Ascending aorta (tissue), 2 donors: ENCODE results near the gene ESPN. TPM values are rescaled to one million over a fixed set of nuclear protein-coding genes. Genes with fewer than 3 reads are reported as not detected.

Experiments
- DNase-seq, 2 donors: peaks; one replicate each; pipeline ENCODE4 v3.0.0-alpha.2; 2019; ENCODE audit warnings: low spot score in 2 of 2
- H3K27ac ChIP-seq, 2 donors: fragments of 200-600 bp; sonication (generic); one replicate each; pipeline ENCODE4 v1.5.1; 2016 to 2017; ENCODE audit warnings: mild to moderate bottlenecking in 1 of 2
- H3K27me3 ChIP-seq: fragments of 200-600 bp; sonication (generic); one replicate; pipeline ENCODE4 v1.5.1; 2017
- H3K36me3 ChIP-seq, 2 donors: fragments of 200-600 bp; sonication (generic); one replicate each; pipeline ENCODE4 v1.5.1; 2016
- H3K4me1 ChIP-seq, 2 donors: fragments of 200-600 bp; sonication (generic); one replicate each; pipeline ENCODE4 v1.5.1; 2016 to 2017; ENCODE audit warnings: mild to moderate bottlenecking in 1 of 2
- H3K4me3 ChIP-seq, 2 donors: fragments of 200-600 bp; sonication (generic); one replicate each; pipeline ENCODE4 v1.5.1; 2016 to 2017; ENCODE audit warnings: mild to moderate bottlenecking in 1 of 2
- H3K9me3 ChIP-seq, 2 donors: fragments of 200-600 bp; sonication (generic); one replicate each; pipeline ENCODE4 v1.5.1; 2016
- CTCF ChIP-seq, 3 experiments: fragments of 200-600 bp in 2 of 3; fragments of 450-650 bp in 1 of 3; sonication (generic) in 2 of 3; IDR thresholded peaks; one replicate each; pipeline ENCODE4 v1.5.1; 2016 to 2019; ENCODE audit warnings: antibody characterized with exemption in 3 of 3, mild to moderate bottlenecking in 1 of 3, moderate library complexity in 1 of 3
- intact Hi-C: fragments of 100-400 bp; cut with DNase I; formaldehyde crosslinking; loops from one replicate; pipeline ENCODE4 v1.15.1; 2023
- total RNA-seq: library from RNA; depleted of rRNA; stranded (reverse); fragments of >200 nt; gene quantifications from one replicate; pipeline ENCODE4 v1.1.0, GENCODE V29; 2016

The ESPN gene
- total RNA-seq, 1 donor from 2014 or later: 2.2 TPM

GRCh38 chr1:6488602-6489382, 64.2 kb downstream of the ESPN start:
- no peaks in the 10 kb centered on the region for H3K9me3 ChIP-seq
- H3K4me3 ChIP-seq: no peak overlapping the region
- H3K27me3 ChIP-seq: no peaks in the 10 kb centered on the region
- H3K4me1 ChIP-seq: peaks cover 5 to 25% of the 10 kb centered on the region in 2 donors
- intact Hi-C loops: no loop called here
- DNase-seq: no peak
- H3K27ac ChIP-seq: no peak overlapping the region
- no peak for TF ChIP-seq CTCF (IDR thresholded peaks at IDR 0.05)
- H3K36me3 ChIP-seq: no peaks in the 10 kb centered on the region

- H3K27ac ChIP-seq: no peak overlapping the region
- TF ChIP-seq CTCF (IDR thresholded peaks at IDR 0.05): no peak
- H3K4me1 ChIP-seq: peaks cover 5 to 25% of the 10 kb centered on the region in 2 donors
- no peak for DNase-seq
- no peaks in the 10 kb centered on the region for H3K27me3 ChIP-seq
- H3K9me3 ChIP-seq: no peaks in the 10 kb centered on the region
- H3K4me3 ChIP-seq: no peak overlapping the region
- no peaks in the 10 kb centered on the region for H3K36me3 ChIP-seq
- intact Hi-C loops: no loop called here
These were observed 64.8 kb downstream of the ESPN start for GRCh38 chr1:6489383-6489765.

- Histone ChIP-seq H3K27ac (no peak overlapping the region), H3K27me3 (no peaks in the 10 kb centered on the region), H3K36me3 (no peaks in the 10 kb centered on the region), H3K9me3 (no peaks in the 10 kb centered on the region), H3K4me1 (peaks cover 5 to 25% of the 10 kb centered on the region in 2 donors), H3K4me3 (peak overlapping the region; percentile 76 to 85)
- DNase-seq: peak in 1 of 2 donors; percentile 79
- intact Hi-C loops: loop anchor here (2.0 kb wide), 1 partner anchor 65 kb away; the partner anchor contains the start of genes NOL9 and TAS1R1
- TF ChIP-seq CTCF (IDR thresholded peaks at IDR 0.05): peak; percentile 65 to 96 (median 91)
These were observed 65.2 kb downstream of the ESPN start for GRCh38 chr1:6489799-6490180.

- Histone ChIP-seq H3K4me1 (peaks cover 5 to 20% of the 10 kb centered on the region in 2 donors), H3K27ac (peak overlapping the region; percentile 5 to 50), H3K36me3 (no peaks in the 10 kb centered on the region), H3K27me3 (no peaks in the 10 kb centered on the region), H3K4me3 (peak overlapping the region; percentile 76 to 85), H3K9me3 (no peaks in the 10 kb centered on the region)
- no peak for TF ChIP-seq CTCF (IDR thresholded peaks at IDR 0.05)
- no peak for DNase-seq
- intact Hi-C loops: loop anchor here (2.0 kb wide), 1 partner anchor 64 kb away; the partner anchor contains the start of genes NOL9 and TAS1R1
These were observed 65.9 kb downstream of the ESPN start for GRCh38 chr1:6490181-6491080.

GRCh38 chr1:6491081-6491449, 66.5 kb downstream of the ESPN start:
- Histone ChIP-seq H3K36me3 (no peaks in the 10 kb centered on the region), H3K4me3 (peak overlapping the region; percentile 76 to 85), H3K9me3 (no peaks in the 10 kb centered on the region), H3K27ac (peak overlapping the region; percentile 5 to 50), H3K4me1 (peaks cover 5 to 17% of the 10 kb centered on the region in 2 donors), H3K27me3 (no peaks in the 10 kb centered on the region)
- no peak for DNase-seq
- no peak for TF ChIP-seq CTCF (IDR thresholded peaks at IDR 0.05)
- intact Hi-C loops: loop anchor here (2.0 kb wide), 1 partner anchor 64 kb away; the partner anchor contains the start of genes NOL9 and TAS1R1
